ENCODE data around the gene RIC3.

RIC3 gene

GRCh38 chr11:8202516-8203413 lies 33.9 kb upstream of the RIC3 start:
- no peak for TF ChIP-seq CTCF (IDR thresholded peaks at IDR 0.05; ENCODE audit: low read length, missing control alignments)
- no peak overlapping the region for H3K4me3 ChIP-seq (replicated peaks; ENCODE audit: low read depth, low read length)
- DNase-seq (ENCODE audit: low read depth) = no peak

GRCh38 chr11:8201644-8202365 lies 33.0 kb upstream of the RIC3 start:
- no peak for TF ChIP-seq CTCF (IDR thresholded peaks at IDR 0.05; ENCODE audit: low read length, missing control alignments)
- DNase-seq (ENCODE audit: low read depth) = no peak
- no peak overlapping the region for H3K4me3 ChIP-seq (replicated peaks; ENCODE audit: low read depth, low read length)

GRCh38 chr11:8199676-8200075 lies 30.9 kb upstream of the RIC3 start:
- no peak for TF ChIP-seq CTCF (IDR thresholded peaks at IDR 0.05; ENCODE audit: low read length, missing control alignments)
- no peak for DNase-seq (ENCODE audit: low read depth)
- H3K4me3 ChIP-seq (replicated peaks; ENCODE audit: low read depth, low read length) = no peak overlapping the region

GRCh38 chr11:8196749-8197148 lies 27.9 kb upstream of the RIC3 start:
- no peak for TF ChIP-seq CTCF (IDR thresholded peaks at IDR 0.05; ENCODE audit: low read length, missing control alignments)
- DNase-seq (ENCODE audit: low read depth) = no peak
- no peak overlapping the region for H3K4me3 ChIP-seq (replicated peaks; ENCODE audit: low read depth, low read length)

GRCh38 chr11:8194956-8195355 lies 26.1 kb upstream of the RIC3 start:
- DNase-seq (ENCODE audit: low read depth) = no peak
- TF ChIP-seq CTCF (IDR thresholded peaks at IDR 0.05; ENCODE audit: low read length, missing control alignments) = no peak
- no peak overlapping the region for H3K4me3 ChIP-seq (replicated peaks; ENCODE audit: low read depth, low read length)

- no peak overlapping the region for H3K4me3 ChIP-seq (replicated peaks; ENCODE audit: low read depth, low read length)
- TF ChIP-seq CTCF (IDR thresholded peaks at IDR 0.05; ENCODE audit: low read length, missing control alignments) = no peak
Observed at GRCh38 chr11:8192896-8193209, 24.0 kb upstream of the RIC3 start.

More at GRCh38 chr11:8192896-8193209, 24.0 kb upstream of the RIC3 start:
- DNase-seq (ENCODE audit: low read depth) = no peak
